HEK293T (cell line): ENCODE results near the gene FHIT.

Experiments
- ARNT ChIP-seq: fragments of 450-650 bp; IDR thresholded peaks from 2 replicates; pipeline ENCODE4 v1.6.1; 2017; ENCODE audit warnings: mild to moderate bottlenecking
- BHLHE40 ChIP-seq: fragments of 450-650 bp; IDR thresholded peaks from 2 replicates; pipeline ENCODE4 v1.6.1; 2016; ENCODE audit warnings: mild to moderate bottlenecking, moderate library complexity, borderline replicate concordance
- CTBP1 ChIP-seq: fragments of 450-650 bp; IDR thresholded peaks from 2 replicates; pipeline ENCODE4 v1.6.1; 2016; ENCODE audit warnings: borderline replicate concordance
- ELF4 ChIP-seq: fragments of 450-650 bp; IDR thresholded peaks from 2 replicates; pipeline ENCODE4 v1.6.1; 2017; ENCODE audit warnings: antibody characterized with exemption
- FOXM1 ChIP-seq: fragments of 450-650 bp; IDR thresholded peaks from 2 replicates; pipeline ENCODE4 v1.6.1; 2017; ENCODE audit warnings: mild to moderate bottlenecking, borderline replicate concordance
- PKNOX1 ChIP-seq: fragments of 450-650 bp; IDR thresholded peaks from 2 replicates; pipeline ENCODE4 v1.6.1; 2016
- SP1 ChIP-seq: fragments of 450-650 bp; IDR thresholded peaks from 2 replicates; pipeline ENCODE4 v1.6.1; 2017
- SUZ12 ChIP-seq: fragments of 450-650 bp; IDR thresholded peaks from 2 replicates; pipeline ENCODE4 v1.6.1; 2016; ENCODE audit warnings: mild to moderate bottlenecking
- TARDBP ChIP-seq: fragments of 450-650 bp; IDR thresholded peaks from 2 replicates; pipeline ENCODE4 v1.6.1; 2016
- ZNF384 ChIP-seq: fragments of 450-650 bp; IDR thresholded peaks from 2 replicates; pipeline ENCODE4 v1.6.1; 2016

GRCh38 chr3:60344340-60344739, 906.9 kb downstream of the FHIT start:
- no peak for TF ChIP-seq PKNOX1
- no peak for TF ChIP-seq ELF4
- TF ChIP-seq BHLHE40: no peak
- TF ChIP-seq SP1: no peak
- TF ChIP-seq FOXM1: no peak
- TF ChIP-seq SUZ12: no peak
- TF ChIP-seq TARDBP: no peak
- no peak for TF ChIP-seq CTBP1
- no peak for TF ChIP-seq ZNF384
- TF ChIP-seq ARNT: no peak
